ENCODE data around the gene TPST2. TPM values are rescaled to one million over a fixed set of nuclear protein-coding genes. Genes with fewer than 3 reads are reported as not detected.
A peak's percentile ranks its signal among the peaks of the same experiment; 100 is the strongest.

The TPST2 gene
- total and polyA plus RNA-seq, 2 experiments from 2014 or later, result 17.8 to 44.2 TPM

DNA sequence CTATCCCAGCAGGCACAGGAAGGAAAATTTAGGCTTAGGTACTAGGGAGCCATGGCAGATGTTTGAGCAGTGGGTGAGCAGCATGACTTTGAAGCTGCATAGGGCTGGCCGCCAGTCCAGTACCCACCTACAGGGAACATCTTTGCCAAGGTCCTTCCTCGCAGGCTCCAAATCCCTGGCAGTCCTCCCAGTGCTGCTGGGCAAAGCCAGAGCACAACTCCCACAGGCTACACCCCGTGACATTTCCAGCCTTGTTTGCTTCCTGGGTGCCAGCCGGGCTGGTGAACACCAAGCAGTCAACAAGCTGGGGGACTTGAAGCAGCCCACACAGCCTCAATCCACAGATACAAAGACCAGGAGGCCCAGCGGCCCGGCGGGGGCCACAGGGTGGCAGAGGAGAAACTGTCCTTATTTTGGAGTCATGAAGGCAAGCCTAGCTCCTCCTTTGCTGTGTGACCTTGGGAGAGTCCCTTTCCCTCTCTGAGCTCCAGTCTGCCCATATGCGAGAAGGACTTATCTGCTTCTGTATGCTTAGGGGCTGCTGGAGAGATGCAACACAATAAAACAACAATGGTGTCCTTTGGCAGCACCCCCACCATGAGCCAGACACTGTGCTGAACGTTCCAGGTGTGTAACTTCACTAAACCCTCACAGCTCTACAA, 28.0 kb downstream of the TPST2 start:
- Histone ChIP-seq H3K27ac (no peak overlapping the region), H3K9me3 (ENCODE audit: low read depth) (no peaks in the 10 kb centered on the region)
- TF ChIP-seq, protein P1, sequence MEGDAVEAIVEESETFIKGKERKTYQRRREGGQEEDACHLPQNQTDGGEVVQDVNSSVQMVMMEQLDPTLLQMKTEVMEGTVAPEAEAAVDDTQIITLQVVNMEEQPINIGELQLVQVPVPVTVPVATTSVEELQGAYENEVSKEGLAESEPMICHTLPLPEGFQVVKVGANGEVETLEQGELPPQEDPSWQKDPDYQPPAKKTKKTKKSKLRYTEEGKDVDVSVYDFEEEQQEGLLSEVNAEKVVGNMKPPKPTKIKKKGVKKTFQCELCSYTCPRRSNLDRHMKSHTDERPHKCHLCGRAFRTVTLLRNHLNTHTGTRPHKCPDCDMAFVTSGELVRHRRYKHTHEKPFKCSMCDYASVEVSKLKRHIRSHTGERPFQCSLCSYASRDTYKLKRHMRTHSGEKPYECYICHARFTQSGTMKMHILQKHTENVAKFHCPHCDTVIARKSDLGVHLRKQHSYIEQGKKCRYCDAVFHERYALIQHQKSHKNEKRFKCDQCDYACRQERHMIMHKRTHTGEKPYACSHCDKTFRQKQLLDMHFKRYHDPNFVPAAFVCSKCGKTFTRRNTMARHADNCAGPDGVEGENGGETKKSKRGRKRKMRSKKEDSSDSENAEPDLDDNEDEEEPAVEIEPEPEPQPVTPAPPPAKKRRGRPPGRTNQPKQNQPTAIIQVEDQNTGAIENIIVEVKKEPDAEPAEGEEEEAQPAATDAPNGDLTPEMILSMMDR (IDR thresholded peaks at IDR 0.05; ENCODE audit: low read depth, low read length), result no peak

DNA sequence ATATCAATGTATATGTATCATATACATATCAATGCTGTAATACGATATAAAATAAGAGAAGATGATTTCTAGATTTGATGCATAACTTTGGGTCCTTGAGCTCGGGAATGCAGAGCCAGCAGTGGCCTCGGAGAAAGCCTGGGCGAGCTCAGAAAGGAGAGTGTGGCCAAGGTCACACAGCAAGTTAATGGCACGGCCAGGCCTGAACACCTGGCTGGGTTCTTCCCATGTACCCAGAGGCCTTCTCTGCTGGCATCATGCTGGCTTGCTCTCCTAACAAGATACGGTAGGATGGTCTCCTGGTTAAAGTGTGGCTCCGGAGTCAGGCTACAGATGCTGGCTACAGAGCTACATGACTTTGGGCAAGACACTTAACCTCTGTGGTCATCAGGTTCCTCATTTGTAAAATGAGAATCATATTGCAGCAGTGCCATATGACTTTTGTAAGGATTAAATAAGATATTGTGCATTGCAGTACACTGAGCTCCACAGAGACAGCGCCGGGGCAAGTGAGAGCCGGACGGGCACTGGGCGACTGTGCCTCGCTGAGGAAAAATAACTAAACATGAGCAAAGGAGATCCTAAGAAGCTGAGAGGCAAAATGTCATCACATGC, 29.9 kb downstream of the TPST2 start:
- TF ChIP-seq, protein P1 (IDR thresholded peaks at IDR 0.05; ENCODE audit: low read depth, low read length), result no peak
- no peaks in the 10 kb centered on the region for H3K4me1 ChIP-seq (ENCODE audit: low read depth)
- no peak overlapping the region for H3K4me3 ChIP-seq
- no peak for DNase-seq (ENCODE audit: low read depth in 1 of 2, low spot score in 1 of 2)
- H3K27ac ChIP-seq, result no peak overlapping the region
- no peaks in the 10 kb centered on the region for H3K27me3 ChIP-seq
- H3K9me3 ChIP-seq (ENCODE audit: low read depth), result no peaks in the 10 kb centered on the region
- no peaks in the 10 kb centered on the region for H3K36me3 ChIP-seq

More for the DNA sequence above, 28.0 kb downstream of the TPST2 start:
- DNase-seq (ENCODE audit: low read depth in 1 of 2, low spot score in 1 of 2), result no peak
- Histone ChIP-seq H3K36me3 (no peaks in the 10 kb centered on the region), H3K27me3 (no peaks in the 10 kb centered on the region), H3K4me1 (ENCODE audit: low read depth) (no peaks in the 10 kb centered on the region), H3K4me3 (no peak overlapping the region)

DNA sequence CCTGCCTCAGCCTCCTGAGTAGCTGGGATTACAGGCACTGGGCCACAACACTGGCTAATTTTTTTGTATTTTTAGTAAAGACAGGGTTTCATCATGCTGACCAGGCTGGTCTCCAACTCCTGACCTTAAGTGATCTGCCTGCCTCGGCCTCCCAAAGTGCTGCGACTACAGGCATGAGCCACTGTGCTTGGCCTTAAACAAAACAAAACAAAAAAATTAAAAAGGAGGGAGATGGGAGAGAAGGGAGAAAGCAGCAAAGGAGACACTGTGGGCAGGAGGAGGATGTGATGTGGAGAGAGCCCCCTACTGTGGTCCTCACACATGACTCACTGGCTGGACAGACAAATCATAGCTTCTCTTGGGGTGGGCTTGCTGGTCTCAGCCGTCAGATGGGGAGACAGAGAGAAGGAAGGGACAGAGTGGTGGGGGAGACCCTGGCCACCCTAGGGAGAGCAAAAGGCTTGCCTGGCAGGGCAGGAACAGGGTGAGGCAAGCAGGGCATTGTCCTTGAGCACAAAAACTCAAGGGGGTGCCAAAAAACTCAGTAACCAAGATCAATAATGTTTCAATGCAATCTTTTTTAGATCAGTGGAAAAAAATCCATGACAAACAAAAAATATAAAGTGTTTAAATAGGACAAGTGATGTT, 31.6 kb downstream of the TPST2 start:
- peak in 1 of 2 donors; percentile 27 for DNase-seq (ENCODE audit: low read depth in 1 of 2, low spot score in 1 of 2)
- no peak overlapping the region for H3K4me3 ChIP-seq
- no peaks in the 10 kb centered on the region for H3K4me1 ChIP-seq (ENCODE audit: low read depth)
- TF ChIP-seq, protein P1 (IDR thresholded peaks at IDR 0.05; ENCODE audit: low read depth, low read length), result no peak
- H3K27me3 ChIP-seq, result no peaks in the 10 kb centered on the region
- no peak overlapping the region for H3K27ac ChIP-seq
- H3K9me3 ChIP-seq (ENCODE audit: low read depth), result no peaks in the 10 kb centered on the region
- no peaks in the 10 kb centered on the region for H3K36me3 ChIP-seq

DNA sequence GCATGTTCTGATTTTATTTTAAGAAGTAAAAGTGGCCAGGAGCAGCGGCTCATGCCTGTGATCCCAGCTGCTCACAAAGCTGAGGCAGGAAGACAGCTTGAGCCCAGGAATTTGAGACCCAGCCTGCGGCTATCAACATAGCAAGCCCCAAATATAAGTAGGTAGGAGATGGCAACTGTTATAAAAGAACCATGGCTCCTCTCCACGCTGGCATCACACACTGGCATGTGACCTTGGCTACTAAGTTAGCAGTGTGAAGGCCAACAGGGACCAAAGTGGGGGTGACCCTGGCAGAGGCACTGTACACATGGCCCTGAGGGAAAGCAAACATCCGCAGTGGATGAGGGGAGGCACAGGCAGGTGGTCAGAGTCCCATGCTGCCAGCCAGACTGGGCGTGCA, 33.0 kb downstream of the TPST2 start:
- no peak for DNase-seq (ENCODE audit: low read depth in 1 of 2, low spot score in 1 of 2)

DNA sequence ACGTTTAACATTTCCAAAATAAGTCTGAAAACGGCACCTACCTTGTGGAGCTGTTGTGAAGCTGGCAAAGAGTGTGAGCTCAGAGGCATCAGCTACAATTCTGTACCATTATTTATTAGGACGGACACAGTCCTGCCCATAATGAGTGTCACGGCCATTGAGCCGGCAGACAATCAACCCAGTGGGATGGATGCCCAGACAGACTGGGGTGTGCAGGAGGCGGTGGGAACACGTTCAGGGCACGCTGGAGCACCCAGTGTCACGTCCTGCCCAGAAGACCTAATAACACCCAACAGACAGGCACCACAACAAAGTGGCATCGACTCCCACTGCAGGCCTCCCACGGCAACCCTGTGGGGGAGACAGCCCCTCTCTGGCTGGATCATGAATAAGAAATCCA, 34.5 kb downstream of the TPST2 start:
- H3K9me3 ChIP-seq (ENCODE audit: low read depth), result no peaks in the 10 kb centered on the region
- H3K4me3 ChIP-seq, result no peak overlapping the region

More for the DNA sequence above, 33.0 kb downstream of the TPST2 start:
- Histone ChIP-seq H3K4me3 (no peak overlapping the region), H3K36me3 (no peaks in the 10 kb centered on the region), H3K27ac (no peak overlapping the region), H3K9me3 (ENCODE audit: low read depth) (no peaks in the 10 kb centered on the region), H3K4me1 (ENCODE audit: low read depth) (no peaks in the 10 kb centered on the region), H3K27me3 (no peaks in the 10 kb centered on the region)
- TF ChIP-seq, protein P1 (IDR thresholded peaks at IDR 0.05; ENCODE audit: low read depth, low read length), result no peak

More for the DNA sequence above, 34.5 kb downstream of the TPST2 start:
- no peaks in the 10 kb centered on the region for H3K27me3 ChIP-seq
- H3K4me1 ChIP-seq (ENCODE audit: low read depth), result no peaks in the 10 kb centered on the region
- H3K27ac ChIP-seq, result no peak overlapping the region
- DNase-seq (ENCODE audit: low read depth in 1 of 2, low spot score in 1 of 2), result no peak
- TF ChIP-seq, protein P1 (IDR thresholded peaks at IDR 0.05; ENCODE audit: low read depth, low read length), result no peak
- no peaks in the 10 kb centered on the region for H3K36me3 ChIP-seq
